GM12891 (cell line): ENCODE results near the gene SETD9.
A peak's percentile ranks its signal among the peaks of the same experiment; 100 is the strongest.

Experiments used
- DNase-seq: peaks from one replicate; pipeline ENCODE4 v3.0.0; 2011; ENCODE audit warnings: low spot score; ENCODE audit not compliant: insufficient read length
- FAIRE-seq: peaks from 2 replicates; lab custom pipeline; 2011; peaks lifted over from hg19 to GRCh38; lab: Jason Lieb, UNC
- PAX5 ChIP-seq: IDR thresholded peaks from 2 replicates; pipeline ENCODE4 v1.6.1; 2011; ENCODE audit warnings: low read length, moderate library complexity, mild to moderate bottlenecking; ENCODE audit not compliant: insufficient read depth, severe bottlenecking
- POLR2A ChIP-seq: IDR thresholded peaks from 2 replicates; pipeline ENCODE4 v1.6.1; 2011; ENCODE audit warnings: low read depth, low read length, control low read depth
- POLR2AphosphoS5 ChIP-seq: IDR thresholded peaks from 2 replicates; pipeline ENCODE4 v1.6.1; 2011; ENCODE audit warnings: low read depth, low read length, control low read depth
- POU2F2 ChIP-seq: IDR thresholded peaks from 2 replicates; pipeline ENCODE4 v1.6.1; 2011; ENCODE audit warnings: low read depth, mild to moderate bottlenecking, control low read depth, low read length, moderate library complexity
- SPI1 ChIP-seq: IDR thresholded peaks from 2 replicates; pipeline ENCODE4 v1.6.1; 2011; ENCODE audit warnings: low read depth, low read length, control low read depth
- TAF1 ChIP-seq: IDR thresholded peaks from 2 replicates; pipeline ENCODE4 v1.6.1; 2011; ENCODE audit warnings: low read depth, low read length, control low read depth

The SETD9 gene

GRCh38 chr5:56919942-56920662 is 10.7 kb downstream of the SETD9 start:
- no peak for DNase-seq
- no peak for TF ChIP-seq SPI1
- no peak for TF ChIP-seq POLR2AphosphoS5
- TF ChIP-seq PAX5 = no peak
- TF ChIP-seq TAF1 = no peak
- TF ChIP-seq POU2F2 = no peak
- no peak for TF ChIP-seq POLR2A
- FAIRE-seq = no peak

- DNase-seq (no peak), FAIRE-seq (no peak)
- TF ChIP-seq POLR2A (no peak), POLR2AphosphoS5 (no peak), POU2F2 (no peak), PAX5 (no peak), TAF1 (no peak), SPI1 (no peak)
Measured at GRCh38 chr5:56922922-56923321, 13.5 kb downstream of the SETD9 start.

- TF ChIP-seq POU2F2 = no peak
- no peak for TF ChIP-seq POLR2A
- no peak for TF ChIP-seq PAX5
- TF ChIP-seq TAF1 = no peak
- TF ChIP-seq SPI1 = no peak
- no peak for TF ChIP-seq POLR2AphosphoS5
- FAIRE-seq (no peak), DNase-seq (no peak)
Measured at GRCh38 chr5:56934325-56934724, 24.9 kb downstream of the SETD9 start.

GRCh38 chr5:56938858-56939257 is 29.5 kb downstream of the SETD9 start:
- no peak for TF ChIP-seq POLR2AphosphoS5
- TF ChIP-seq PAX5 = no peak
- TF ChIP-seq TAF1 = no peak
- TF ChIP-seq SPI1 = no peak
- no peak for TF ChIP-seq POU2F2
- no peak for TF ChIP-seq POLR2A
- DNase-seq (no peak), FAIRE-seq (no peak)

GRCh38 chr5:56941981-56942380 is 32.6 kb downstream of the SETD9 start:
- DNase-seq (no peak), FAIRE-seq (no peak)
- TF ChIP-seq POU2F2 (no peak), SPI1 (peak; percentile 44; the same call in 1 of the 2 replicates), POLR2AphosphoS5 (no peak), POLR2A (no peak), TAF1 (no peak)

- FAIRE-seq (no peak), DNase-seq (no peak)
- TF ChIP-seq POLR2A (no peak), PAX5 (no peak), POU2F2 (no peak), POLR2AphosphoS5 (no peak), TAF1 (no peak), SPI1 (no peak)
Measured at GRCh38 chr5:56947052-56947451, 37.7 kb downstream of the SETD9 start.

GRCh38 chr5:56950626-56951125 is 41.3 kb downstream of the SETD9 start:
- FAIRE-seq = peak; percentile 91
- DNase-seq = peak; percentile 38
- TF ChIP-seq POU2F2 = no peak
- TF ChIP-seq POLR2A = no peak
- no peak for TF ChIP-seq POLR2AphosphoS5
- no peak for TF ChIP-seq PAX5
- TF ChIP-seq TAF1 = no peak
- no peak for TF ChIP-seq SPI1

GRCh38 chr5:56951126-56951945 is 41.9 kb downstream of the SETD9 start:
- FAIRE-seq (no peak), DNase-seq (peak; percentile 42)
- TF ChIP-seq POLR2A = no peak
- TF ChIP-seq SPI1 = no peak
- no peak for TF ChIP-seq POU2F2
- no peak for TF ChIP-seq POLR2AphosphoS5
- TF ChIP-seq TAF1 = no peak
- no peak for TF ChIP-seq PAX5

- DNase-seq = peak; percentile 90
- peak; percentile 28; the same call in 1 of the 2 replicates for TF ChIP-seq TAF1
- no peak for TF ChIP-seq POLR2A
- FAIRE-seq = peak; percentile 95
Measured at GRCh38 chr5:56951946-56952691, 42.7 kb downstream of the SETD9 start, which contains the start of gene MIER3. Gene MIER3, minus strand, starts transcription at chr5:56952123. Its CDS starts 21 bp downstream, at chr5:56952102.
